CD4-positive, alpha-beta memory T cell (primary cell): ENCODE data around the gene FNDC8. TPM values are rescaled to one million over a fixed set of nuclear protein-coding genes. Genes with fewer than 3 reads are reported as not detected.
"Not testable (repeated sequence)": the region's sequence is repeated elsewhere in the genome, so short reads cannot be mapped to it uniquely, and the experiment has no call there.

Experiments used
- CTCF ChIA-PET: fragments of 350-600 bp; sonication (Branson Sonifier 250); formaldehyde crosslinking; loops from one replicate; lab custom pipeline; 2021; ENCODE audit warnings: inconsistent platforms; ENCODE audit not compliant: partially characterized antibody; lab: Charles Lee
- POLR2A ChIA-PET: fragments of 350-600 bp; sonication (Branson Sonifier 250); formaldehyde crosslinking; loops from one replicate; lab custom pipeline; 2021; ENCODE audit not compliant: partially characterized antibody; lab: Charles Lee
- DNase-seq, 5 donors: peaks; one replicate each; pipeline versions ENCODE4 v3.0.0 to v3.0.0-alpha.2; 2020 to 2022; ENCODE audit warnings: mixed read lengths in 1 of 5
- H3K27ac ChIP-seq: one replicate; pipeline ENCODE4 v1.7.0; 2013; ENCODE audit warnings: low read depth, low read length
- H3K27me3 ChIP-seq: 2 replicates; pipeline ENCODE4 v1.7.0; 2013; ENCODE audit warnings: mild to moderate bottlenecking, low read length, moderate library complexity; ENCODE audit not compliant: insufficient read depth
- H3K36me3 ChIP-seq: 2 replicates; pipeline ENCODE4 v1.7.0; 2013; ENCODE audit warnings: mild to moderate bottlenecking, low read length, moderate library complexity; ENCODE audit not compliant: insufficient read depth
- H3K4me1 ChIP-seq: 2 replicates; pipeline ENCODE4 v1.7.0; 2013; ENCODE audit warnings: mild to moderate bottlenecking, low read length, moderate library complexity; ENCODE audit not compliant: insufficient read depth
- H3K4me3 ChIP-seq, 2 donors: one replicate each; pipeline ENCODE4 v1.7.0; 2013; ENCODE audit warnings: low read length in 2 of 2, mild to moderate bottlenecking in 1 of 2
- H3K9me3 ChIP-seq, 2 donors: one replicate each; pipeline ENCODE4 v1.7.0; 2013; ENCODE audit warnings: low read length in 2 of 2, control low read depth in 1 of 2; ENCODE audit not compliant: control insufficient read depth in 1 of 2
- H3K27ac Mint-ChIP-seq, 7 donors: one replicate each; pipeline ENCODE4 v1.8.0; 2020 to 2021; ENCODE audit warnings: mixed read lengths in 7 of 7, mild to moderate bottlenecking in 6 of 7, inconsistent platforms in 3 of 7, moderate library complexity in 3 of 7
- H3K27me3 Mint-ChIP-seq, 2 donors: one replicate each; pipeline ENCODE4 v1.8.0; 2020 to 2021; ENCODE audit warnings: mixed read lengths in 2 of 2
- H3K36me3 Mint-ChIP-seq, 2 donors: one replicate each; pipeline ENCODE4 v1.8.0; 2020 to 2021; ENCODE audit warnings: mixed read lengths in 2 of 2, inconsistent platforms in 1 of 2, mild to moderate bottlenecking in 1 of 2
- H3K4me1 Mint-ChIP-seq, 4 donors: one replicate each; pipeline ENCODE4 v1.8.0; 2020 to 2021; ENCODE audit warnings: mixed read lengths in 4 of 4, mild to moderate bottlenecking in 1 of 4
- H3K4me3 Mint-ChIP-seq, 8 donors: one replicate each; pipeline ENCODE4 v1.8.0; 2020 to 2021; ENCODE audit warnings: mixed read lengths in 8 of 8, mild to moderate bottlenecking in 7 of 8, moderate library complexity in 6 of 8, inconsistent platforms in 3 of 8
- H3K9me3 Mint-ChIP-seq, 8 donors: one replicate each; pipeline ENCODE4 v1.8.0; 2020 to 2021; ENCODE audit warnings: mixed read lengths in 8 of 8, mild to moderate bottlenecking in 5 of 8, inconsistent platforms in 3 of 8, moderate library complexity in 1 of 8
- intact Hi-C: fragments of 100-400 bp; cut with micrococcal nuclease; formaldehyde crosslinking; loops from one replicate; pipeline ENCODE4 v1.15.1; 2023
- polyA plus RNA-seq, 2 donors: library from polyadenylated mRNA; unstranded; fragments of 300-500 nt; fragmentation: Illumina TruSeq; gene quantifications; one replicate each; pipeline ENCODE4 v1.2.3, GENCODE V29; 2021
- total RNA-seq, 2 experiments: library from RNA; stranded (reverse); gene quantifications; one replicate each; pipeline ENCODE4 v1.2.3, GENCODE V29; 2021

The FNDC8 gene
- total and polyA plus RNA-seq, 4 experiments from 2014 or later, result not detected

GRCh38 chr17:35179379-35179778 is 58.0 kb downstream of the FNDC8 start:
- Mint-ChIP-seq H3K27ac (peak overlapping the region in 4 of 7 donors; percentile 46 to 77 (median 61)), H3K4me3 (peak overlapping the region in 2 of 8 donors; percentile 21 to 47), H3K4me1 (peaks cover 43 to 76% (median 57%) of the 10 kb centered on the region in 4 donors)
- POLR2A ChIA-PET, result interaction anchor here (1.8 to 18.0 kb wide), 4 partner anchors 9 to 308 kb away, joined by 5 to 217 read pairs (median 27); partner anchors contain the start of gene SLFN5
- H3K4me3 ChIP-seq, CTCF ChIA-PET, intact Hi-C loops, H3K36me3 ChIP-seq, H3K27me3 Mint-ChIP-seq, DNase-seq, H3K27ac ChIP-seq, H3K9me3 ChIP-seq, H3K9me3 Mint-ChIP-seq, H3K27me3 ChIP-seq, H3K36me3 Mint-ChIP-seq: not testable (repeated sequence)
- H3K4me1 ChIP-seq, result peaks cover 57% of the 10 kb centered on the region

Other genes starting within 250 kb of the FNDC8 start
- gene CCT6B, start 160.2 kb upstream of the FNDC8 start, total RNA-seq, result 1 to 10 TPM; 2.0 to 2.1 TPM
- 1 to 10 TPM in 1 of 2 donors, under 1 TPM in 1; 0.61 to 1.6 TPM for gene CCT6B, start 160.2 kb upstream of the FNDC8 start, polyA plus RNA-seq
- 10 to 100 TPM; 41.0 to 44.0 TPM for gene ZNF830, start 160.1 kb upstream of the FNDC8 start, total RNA-seq
- 10 to 100 TPM; 16.7 to 24.3 TPM for gene ZNF830, start 160.1 kb upstream of the FNDC8 start, polyA plus RNA-seq
- gene LIG3, start 141.1 kb upstream of the FNDC8 start, total RNA-seq, result 10 to 100 TPM; 41.9 to 50.8 TPM
- 10 to 100 TPM in 1 of 2 donors, 1 to 10 TPM in 1; 7.7 to 16.3 TPM for gene LIG3, start 141.1 kb upstream of the FNDC8 start, polyA plus RNA-seq
- gene RFFL, start 57.9 kb upstream of the FNDC8 start, total RNA-seq, result 10 to 100 TPM; 72.1 to 82.3 TPM
- gene RFFL, start 57.9 kb upstream of the FNDC8 start, polyA plus RNA-seq, result 10 to 100 TPM; 48.3 to 51.0 TPM
- 10 to 100 TPM; 21.5 to 29.2 TPM for gene RAD51D, start 1.8 kb upstream of the FNDC8 start, total RNA-seq
- gene RAD51D, start 1.8 kb upstream of the FNDC8 start, polyA plus RNA-seq, result 10 to 100 TPM in 1 of 2 donors, 1 to 10 TPM in 1; 6.1 to 12.0 TPM
- 10 to 100 TPM; 20.1 to 20.5 TPM for gene NLE1, start 20.7 kb downstream of the FNDC8 start, total RNA-seq
- 1 to 10 TPM; 4.4 to 4.8 TPM for gene NLE1, start 20.7 kb downstream of the FNDC8 start, polyA plus RNA-seq
- gene UNC45B, start 26.2 kb downstream of the FNDC8 start, total RNA-seq, result under 1 TPM; 0.69 to 0.73 TPM
- under 1 TPM; 0.13 to 0.58 TPM for gene UNC45B, start 26.2 kb downstream of the FNDC8 start, polyA plus RNA-seq
- gene SLC35G3, start 72.8 kb downstream of the FNDC8 start, total RNA-seq, result not detected
- under 1 TPM in 1 of 2 donors, not detected in 1; 0.09 TPM for gene SLC35G3, start 72.8 kb downstream of the FNDC8 start, polyA plus RNA-seq
- 100 to 1,000 TPM; 182 to 188 TPM for gene SLFN5, start 121.5 kb downstream of the FNDC8 start, total RNA-seq
- gene SLFN5, start 121.5 kb downstream of the FNDC8 start, polyA plus RNA-seq, result 100 to 1,000 TPM in 1 of 2 donors, 10 to 100 TPM in 1; 73.4 to 152 TPM